GM21825 (cell line): ENCODE results near the gene LCE6A.

Source experiments
- ATAC-seq: cut with Tn5 transposase; IDR thresholded peaks from one replicate; pipeline ENCODE4 v1.9.1; 2021; ENCODE audit warnings: mild to moderate bottlenecking, moderate library complexity; ENCODE audit not compliant: unreplicated experiment

LCE6A gene, protein sequence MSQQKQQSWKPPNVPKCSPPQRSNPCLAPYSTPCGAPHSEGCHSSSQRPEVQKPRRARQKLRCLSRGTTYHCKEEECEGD

DNA sequence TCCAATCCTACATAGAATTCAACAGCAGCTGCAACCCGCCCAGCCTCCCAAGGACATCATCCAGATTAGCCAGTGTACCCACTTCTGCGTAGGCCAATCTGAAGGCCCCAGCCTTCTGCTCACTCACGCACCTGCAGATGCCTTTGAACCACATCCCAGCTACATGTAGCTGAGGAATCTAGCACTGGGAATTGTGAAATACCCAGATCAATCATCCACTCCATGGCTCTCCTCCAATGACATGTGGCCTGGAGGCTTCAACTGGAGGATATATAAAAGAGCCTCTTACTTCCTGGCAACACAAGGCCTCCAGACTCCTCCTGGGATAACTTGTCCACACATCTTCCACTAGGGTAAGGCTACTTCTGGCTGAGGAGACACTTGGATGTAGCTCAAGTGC, at the start of gene LCE6A:
Gene LCE6A, plus strand, starts transcription at position 301 of the 400 bp plus-strand sequence. CDS start 665 bp downstream, outside the sequence.
- no peak for ATAC-seq

DNA sequence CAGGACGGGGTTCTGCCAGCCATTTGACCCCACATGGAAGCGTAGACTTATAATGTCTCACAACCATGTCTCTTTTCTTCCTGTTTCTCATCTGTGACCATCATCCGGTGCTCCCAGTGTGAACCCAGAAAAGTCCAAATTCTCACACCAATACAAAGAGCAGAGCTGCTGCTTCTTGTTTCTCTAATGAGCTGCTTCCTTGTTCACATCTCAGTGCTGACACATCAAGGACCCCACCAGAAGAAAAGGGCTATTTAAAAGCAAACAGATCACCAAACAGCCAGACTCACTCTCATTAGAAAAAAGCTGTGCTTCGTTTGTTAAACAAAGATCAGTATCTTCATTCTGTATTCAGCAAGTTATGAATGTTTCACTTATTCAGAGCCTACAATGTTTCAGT, 47.0 kb upstream of the LCE6A start:
- no peak for ATAC-seq

DNA sequence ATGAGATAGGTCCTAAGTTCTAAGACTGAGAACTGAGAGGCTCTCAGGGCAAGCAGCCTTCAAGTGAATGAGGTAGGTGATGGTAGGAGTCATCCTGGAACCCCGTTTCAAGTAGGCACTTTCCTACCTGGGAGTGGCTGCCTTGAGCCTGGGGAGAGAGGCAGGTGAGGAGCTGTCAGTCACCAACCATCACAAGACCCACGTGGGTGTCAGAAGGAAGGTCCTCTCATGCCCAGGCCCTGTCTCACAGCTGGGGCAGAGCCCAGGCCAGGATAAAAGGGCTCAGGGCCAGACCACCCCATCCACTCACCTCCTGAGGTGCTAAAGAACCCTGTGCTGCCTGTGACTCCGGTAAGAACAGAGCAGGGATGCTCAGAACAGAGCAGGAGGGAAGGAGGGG, 46.2 kb upstream of the LCE6A start, which contains the start of gene LCE1D:
Gene LCE1D, plus strand, starts transcription at position 301 of the 400 bp plus-strand sequence. CDS start 1,074 bp downstream, outside the sequence.
- no peak for ATAC-seq

DNA sequence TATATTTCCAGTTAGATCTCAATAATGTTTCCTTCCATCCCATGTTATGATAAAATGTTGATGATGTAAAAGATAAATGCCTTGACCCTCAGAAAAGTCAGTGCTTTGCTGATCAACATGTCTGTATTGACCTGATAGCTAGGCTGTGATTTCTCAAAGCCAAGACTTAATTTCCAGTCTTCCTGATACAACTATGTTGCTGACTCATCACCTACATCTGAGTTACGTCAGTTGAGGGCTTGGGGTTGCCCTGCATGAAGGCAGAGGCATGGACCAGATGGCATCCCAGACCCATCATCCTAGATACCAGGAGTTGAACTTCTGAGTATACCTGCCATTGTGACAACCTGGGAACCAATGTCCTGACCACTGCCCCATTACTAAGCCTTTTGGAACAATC, 41.3 kb upstream of the LCE6A start:
- no peak for ATAC-seq

DNA sequence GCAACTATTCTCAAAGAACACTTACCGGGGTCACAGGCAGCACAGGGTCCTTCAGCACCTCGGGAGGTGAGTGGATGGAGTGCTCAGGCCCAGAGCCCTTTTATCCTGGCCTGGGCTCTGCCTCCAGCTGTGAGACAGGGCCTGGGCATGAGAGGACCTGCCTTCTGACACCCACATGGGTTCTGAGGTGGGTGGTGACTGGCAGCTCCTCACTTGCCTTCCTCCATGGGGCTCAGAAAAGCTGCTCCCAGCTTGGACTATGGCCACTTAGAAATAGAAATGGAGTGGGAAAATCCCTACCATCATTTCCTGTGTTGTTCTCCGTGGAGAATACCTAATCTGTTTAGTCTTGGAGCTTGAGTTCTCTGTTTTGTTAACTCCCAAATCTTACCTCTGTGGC, 36.1 kb upstream of the LCE6A start, which contains the start of gene LCE1C:
Gene LCE1C, minus strand, starts transcription at position 76 of the 400 bp plus-strand sequence. CDS start 1,173 bp downstream, outside the sequence.
- no peak for ATAC-seq

DNA sequence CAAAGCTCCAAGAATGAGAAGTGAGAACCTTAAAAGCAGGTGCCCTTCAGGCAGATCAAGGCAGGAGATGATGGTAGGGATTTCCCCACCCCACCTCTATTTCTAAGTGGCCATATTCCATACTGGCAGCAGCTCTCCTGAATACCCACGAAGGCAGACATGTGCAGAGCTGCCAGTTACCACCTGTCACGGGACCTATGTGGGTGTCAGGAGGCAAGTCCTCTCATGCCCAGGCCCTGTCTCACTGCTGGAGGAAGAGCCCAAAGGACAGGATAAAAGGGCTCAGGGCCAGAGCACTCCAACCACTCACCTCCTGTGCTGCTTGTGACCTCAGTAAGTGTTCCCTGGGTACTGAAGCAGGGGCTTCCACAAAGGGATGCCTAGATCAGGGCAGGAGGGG, 31.6 kb upstream of the LCE6A start:
- no peak for ATAC-seq

DNA sequence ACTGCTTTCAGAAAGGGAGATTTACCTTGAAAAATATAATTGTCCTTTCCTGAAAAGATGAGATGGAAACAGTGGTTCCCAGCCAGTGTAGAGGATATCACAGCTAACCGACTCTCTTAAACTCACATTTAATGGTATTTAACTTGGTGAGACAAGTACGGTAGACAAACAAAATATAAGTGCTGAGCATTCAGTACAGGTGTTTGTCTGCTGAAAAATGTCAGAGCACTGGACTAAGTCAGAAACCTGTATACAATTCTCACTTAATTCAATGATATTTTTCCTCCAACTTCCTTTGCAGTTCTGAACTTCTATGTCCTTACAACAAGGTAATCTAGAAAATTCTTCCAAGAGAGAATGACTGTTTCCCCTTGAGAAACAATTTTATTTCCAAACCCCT, 31.0 kb upstream of the LCE6A start, which contains the start of gene LCE1B:
Gene LCE1B, plus strand, starts transcription at position 301 of the 400 bp plus-strand sequence. CDS start 476 bp downstream, outside the sequence.
- ATAC-seq, result no peak

DNA sequence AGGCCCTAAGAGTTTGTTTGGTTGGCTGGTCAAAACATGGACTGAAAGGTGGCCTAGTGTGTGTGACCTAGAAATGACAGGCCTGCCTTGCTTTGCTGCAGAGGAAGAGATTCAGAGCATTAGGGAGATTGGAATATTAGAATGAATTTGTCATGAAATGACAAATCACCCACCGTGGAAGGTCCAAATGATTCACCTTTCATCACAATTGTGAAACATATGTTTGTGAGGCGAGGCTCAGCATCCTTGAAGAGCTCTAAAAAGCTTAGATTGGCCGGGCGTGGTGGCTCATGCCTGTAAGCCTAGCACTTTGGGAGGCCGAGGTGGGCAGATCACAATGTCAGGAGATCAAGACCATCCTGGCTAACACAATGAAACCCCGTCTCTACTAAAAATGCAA, 25.3 kb upstream of the LCE6A start:
- ATAC-seq, result no peak

DNA sequence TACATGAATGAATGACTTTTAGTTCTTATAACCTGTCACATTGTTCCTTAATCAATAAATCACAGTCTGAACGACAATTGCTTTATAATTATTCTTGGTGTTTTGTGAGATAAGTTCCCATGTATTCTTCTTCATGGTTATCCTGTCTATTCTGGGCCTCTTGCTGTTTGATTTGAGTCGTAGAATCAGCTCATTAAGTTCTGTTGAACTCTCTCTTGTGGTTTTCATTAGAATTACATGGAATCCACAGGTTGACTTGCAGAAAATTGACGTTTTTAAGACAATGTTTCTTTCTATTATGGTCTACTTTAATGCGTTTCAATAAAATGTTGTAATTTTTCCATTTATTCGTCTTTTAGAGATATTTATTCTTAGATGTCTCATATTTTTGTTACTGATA, 19.4 kb upstream of the LCE6A start:
- no peak for ATAC-seq

DNA sequence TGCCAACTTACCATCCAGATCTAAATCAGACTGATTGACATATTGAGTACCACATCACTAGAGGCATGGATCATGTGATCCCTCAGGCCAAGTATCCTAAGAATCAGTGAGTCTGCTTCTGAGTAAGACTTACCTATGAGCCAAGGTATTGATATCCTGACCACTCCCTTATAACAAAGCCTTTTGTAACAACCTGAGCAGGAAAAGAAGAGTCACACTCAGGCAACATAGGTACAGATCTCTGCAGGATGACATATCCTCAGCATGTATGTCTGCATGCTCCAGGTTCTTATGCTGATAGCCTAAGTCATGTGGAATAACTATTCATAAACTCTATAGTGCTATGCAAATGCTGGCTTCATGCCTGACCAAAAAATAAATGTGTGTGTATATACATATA, 17.7 kb upstream of the LCE6A start:
- ATAC-seq, result no peak

DNA sequence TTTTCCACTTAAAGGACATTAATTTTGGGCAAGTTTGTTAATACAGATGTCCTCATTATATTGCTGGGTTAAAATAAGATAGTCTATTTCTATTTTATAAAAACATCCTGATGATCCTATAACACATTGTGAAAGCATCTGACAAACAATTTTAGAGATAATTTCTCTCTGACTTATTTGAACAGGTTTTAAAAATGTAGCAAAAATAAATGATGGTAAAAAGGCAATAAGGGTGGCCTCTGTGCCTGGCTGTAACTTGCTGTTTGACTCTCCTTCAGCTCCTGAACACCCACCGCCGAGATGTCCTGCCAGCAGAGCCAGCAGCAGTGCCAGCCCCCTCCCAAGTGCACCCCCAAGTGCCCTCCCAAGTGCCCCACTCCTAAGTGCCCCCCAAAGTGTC, 15.5 kb upstream of the LCE6A start, which contains the start of gene LCE1A:
Gene LCE1A, plus strand, starts transcription at position 301 of the 400 bp plus-strand sequence. Its CDS starts 0 bp downstream, at position 301.
- ATAC-seq, result no peak

DNA sequence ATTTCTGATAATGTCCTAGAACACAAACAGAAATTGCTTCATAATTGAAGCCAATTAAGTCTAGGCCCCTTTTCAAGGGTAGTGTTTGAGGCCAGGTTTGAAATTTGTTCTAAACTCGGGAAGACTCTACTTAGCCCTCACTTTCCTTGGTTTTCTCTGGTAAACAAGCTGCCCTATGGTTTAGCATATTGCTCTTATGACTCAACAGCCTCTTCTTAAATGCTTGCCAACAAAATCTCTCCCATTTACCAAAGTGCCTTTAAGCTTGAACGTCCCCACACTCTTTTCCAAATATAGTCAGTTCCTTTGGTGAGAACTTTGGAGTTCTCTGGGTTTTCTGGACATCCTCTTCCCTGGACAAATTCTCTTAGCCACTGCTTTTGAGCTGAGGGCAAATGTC, 5.8 kb upstream of the LCE6A start:
- no peak for ATAC-seq

DNA sequence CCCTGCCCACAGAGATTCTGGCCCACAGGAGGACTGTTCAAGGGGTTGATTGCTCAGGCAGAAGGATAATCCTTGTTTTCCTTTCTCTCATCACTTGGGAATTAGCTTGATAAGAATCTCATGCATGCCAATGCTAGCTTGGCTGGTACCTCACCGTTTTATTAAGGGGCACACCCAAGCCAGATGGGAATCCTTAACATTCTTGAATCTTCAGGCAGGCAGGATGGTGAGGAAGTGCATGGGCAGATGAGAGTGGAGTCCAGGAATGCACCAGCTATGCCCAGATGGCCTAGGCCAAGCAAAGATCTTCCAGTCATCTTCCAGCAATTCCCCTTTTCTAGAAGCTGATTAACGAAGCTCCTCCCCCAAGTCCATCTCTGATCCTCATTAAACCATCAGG, 13.0 kb downstream of the LCE6A start:
- no peak for ATAC-seq

DNA sequence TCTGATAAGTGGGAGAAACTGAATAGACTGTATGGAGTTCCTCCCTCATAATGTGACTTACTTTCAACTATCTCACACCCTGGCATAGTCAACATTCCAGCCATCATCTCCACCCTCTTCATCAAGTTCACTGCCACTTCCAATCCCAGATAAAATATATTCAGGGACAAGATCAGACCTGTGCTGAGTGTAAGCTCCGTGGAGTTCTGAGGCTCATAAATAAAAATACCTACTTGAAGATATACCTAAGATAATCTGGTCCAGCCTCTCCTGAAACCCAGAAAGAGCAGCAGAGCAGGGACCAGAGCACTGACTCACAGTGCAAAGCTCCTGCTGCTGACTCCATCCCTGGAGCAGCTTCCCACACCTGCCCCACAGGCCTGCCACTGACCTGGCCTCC, 15.4 kb downstream of the LCE6A start:
- ATAC-seq, result no peak

DNA sequence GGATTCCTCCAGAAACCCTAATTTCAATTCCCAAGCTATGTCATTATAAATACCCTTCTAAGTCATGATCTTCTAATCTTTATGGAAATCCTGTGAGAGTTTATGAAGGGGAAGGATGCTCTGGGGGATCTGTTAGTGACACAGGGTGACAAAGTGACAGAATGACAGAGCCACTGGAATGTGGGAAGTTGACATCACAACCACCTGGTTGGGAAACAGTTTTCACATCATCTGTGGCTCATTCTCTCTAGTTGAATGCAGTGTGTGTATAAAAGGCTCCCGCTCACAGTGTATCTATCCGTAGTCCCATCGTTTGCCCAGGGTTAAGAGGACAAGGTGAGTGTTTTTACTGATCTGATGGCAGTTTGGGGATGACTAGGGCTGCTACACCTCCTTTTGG, 17.0 kb downstream of the LCE6A start, which contains the start of gene LCE7A:
Gene LCE7A, plus strand, starts transcription at position 301 of the 400 bp plus-strand sequence. CDS start 702 bp downstream, outside the sequence.
- ATAC-seq, result no peak

DNA sequence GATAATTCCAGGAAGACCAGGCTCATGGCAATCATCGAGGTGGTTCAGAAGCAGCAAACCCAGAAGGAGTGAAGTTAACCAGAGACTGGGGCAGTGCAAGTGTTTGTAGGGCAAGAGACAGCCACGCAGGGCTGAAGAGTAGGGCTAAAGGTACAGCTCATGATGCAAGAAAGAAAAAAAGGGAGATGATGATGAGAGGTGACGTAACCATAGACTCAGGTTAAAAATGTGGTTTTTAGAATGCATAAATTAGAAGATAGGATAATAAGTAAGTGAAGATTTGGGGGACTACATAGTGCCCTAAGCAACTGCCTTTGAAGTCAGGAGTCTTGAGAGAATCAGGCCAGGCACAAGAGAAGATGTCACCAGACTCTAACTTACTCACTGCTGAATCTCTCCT, 17.5 kb downstream of the LCE6A start:
- ATAC-seq, result no peak

DNA sequence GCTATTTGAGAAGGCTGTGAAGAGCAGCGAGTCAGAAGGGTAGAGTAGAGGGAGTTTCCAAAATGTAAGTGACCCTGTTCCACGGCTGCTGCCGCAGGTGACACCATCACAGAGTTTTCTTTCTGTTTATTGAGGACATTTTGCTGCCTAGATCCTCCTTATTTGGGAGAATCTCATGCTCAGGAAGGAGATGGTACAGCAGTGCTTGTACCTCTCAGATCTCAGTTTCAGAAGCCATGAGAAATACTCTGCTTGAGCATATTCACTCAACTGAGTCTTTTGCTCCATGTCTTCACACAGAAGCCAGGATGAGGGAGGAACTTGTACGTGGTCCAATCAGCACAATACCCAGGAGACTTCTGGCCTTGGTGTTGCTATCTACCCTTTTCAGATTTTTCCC, 18.7 kb downstream of the LCE6A start:
- no peak for ATAC-seq

DNA sequence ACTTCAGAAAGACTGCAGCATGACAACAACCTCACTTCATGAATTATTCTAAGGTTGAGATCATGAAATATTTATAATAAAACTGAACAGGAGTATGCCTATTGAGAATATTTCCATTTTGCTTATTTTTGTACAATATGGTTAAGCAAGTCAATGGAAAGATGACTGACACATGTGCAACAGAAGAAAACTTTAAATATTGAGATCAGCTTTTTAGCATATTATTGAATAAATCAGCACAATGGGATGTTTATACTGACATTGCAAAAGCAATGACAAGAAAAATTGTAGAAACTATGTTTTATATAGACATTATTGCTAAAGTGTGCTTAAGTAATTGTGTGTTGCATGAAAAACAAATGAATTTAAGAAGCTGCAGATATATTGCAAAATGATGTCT, 21.8 kb downstream of the LCE6A start:
- ATAC-seq, result no peak

DNA sequence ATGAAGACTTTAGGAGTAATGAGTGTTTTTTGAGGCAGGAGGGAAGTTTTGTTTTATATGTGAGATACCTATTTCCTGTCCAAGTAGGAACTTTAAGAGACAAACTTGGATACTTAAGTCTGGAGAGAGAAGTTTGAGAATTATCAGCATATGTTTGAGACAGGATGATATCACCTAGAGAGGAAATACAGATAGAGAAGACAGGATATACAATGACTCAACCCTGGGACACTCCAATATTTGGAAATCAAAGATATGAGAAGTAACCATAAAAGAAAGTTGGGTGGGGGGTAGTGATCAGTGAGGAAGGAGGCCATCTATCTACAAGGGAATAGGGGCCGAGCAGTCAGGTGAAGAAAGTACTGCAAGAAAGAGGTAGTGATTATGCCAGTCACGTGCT, 23.7 kb downstream of the LCE6A start:
- ATAC-seq, result no peak

DNA sequence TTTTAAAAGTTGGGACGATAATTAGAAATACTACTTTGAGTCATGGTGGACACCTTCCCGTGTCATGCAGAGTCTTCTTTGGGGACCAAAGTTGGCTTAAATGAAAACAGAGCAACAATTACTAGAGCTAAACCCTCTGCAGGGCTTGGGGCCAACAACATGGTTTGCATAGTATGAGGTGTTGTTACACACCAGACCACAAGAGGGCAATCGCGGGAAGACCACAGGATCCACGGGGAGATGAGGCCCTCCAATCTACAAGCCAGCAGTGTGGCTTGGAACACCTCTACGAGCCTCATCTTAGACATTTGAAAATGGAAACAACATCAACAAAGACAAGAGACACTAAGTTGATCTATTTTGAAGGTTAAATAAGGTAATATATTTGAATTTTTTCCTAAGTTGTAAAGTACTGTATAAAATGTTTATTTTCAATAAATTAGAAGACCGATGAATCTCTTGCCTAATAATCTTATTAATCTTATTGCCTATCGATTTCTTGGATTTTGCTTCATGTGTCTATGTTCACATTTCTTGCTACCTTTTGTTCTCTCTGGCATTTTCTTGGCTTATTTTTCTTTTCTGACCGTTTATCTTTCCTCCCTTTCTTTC, 27.3 kb downstream of the LCE6A start:
- ATAC-seq, result no peak

DNA sequence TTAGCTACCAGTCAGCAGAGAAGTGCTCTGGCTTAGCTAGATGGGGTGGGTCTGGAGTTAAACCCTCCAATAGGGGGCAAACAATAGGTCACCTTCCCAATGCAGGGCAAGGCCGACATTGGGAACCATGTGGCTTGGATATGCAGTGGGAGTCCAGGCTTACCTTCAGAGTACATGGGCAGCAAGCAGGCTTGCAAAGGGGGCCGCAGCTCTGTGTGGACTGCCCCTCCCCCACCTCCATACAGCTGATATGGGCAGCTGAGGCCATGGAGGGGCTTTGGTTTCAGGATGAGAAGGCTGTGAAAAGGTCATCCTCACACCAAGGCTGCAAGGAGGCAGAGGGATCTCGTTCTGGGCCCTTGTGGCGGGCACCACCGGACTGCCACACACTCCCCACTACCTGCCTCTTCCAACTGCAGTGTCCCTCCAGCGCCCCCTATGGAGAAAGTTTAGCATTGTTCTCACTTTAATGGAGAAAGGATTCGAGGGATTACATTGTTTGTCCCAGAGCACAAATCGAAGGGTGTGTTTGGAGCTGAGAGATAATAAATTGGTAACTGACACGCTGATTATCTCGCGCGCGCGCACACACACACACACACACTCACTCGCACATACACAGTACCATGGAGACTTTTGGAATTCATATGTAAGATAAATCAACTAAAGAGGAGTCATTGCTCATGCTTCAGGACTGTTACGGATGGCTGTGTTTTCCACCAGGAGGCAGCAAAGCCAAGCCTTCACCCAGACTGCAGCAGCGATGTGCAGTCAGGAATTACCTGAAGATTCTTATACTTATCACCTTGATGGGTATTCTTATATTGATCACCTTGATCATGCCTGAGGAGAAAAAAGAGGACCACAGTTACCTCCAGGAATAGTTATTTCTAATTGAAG, 28.4 kb downstream of the LCE6A start:
- no peak for ATAC-seq

DNA sequence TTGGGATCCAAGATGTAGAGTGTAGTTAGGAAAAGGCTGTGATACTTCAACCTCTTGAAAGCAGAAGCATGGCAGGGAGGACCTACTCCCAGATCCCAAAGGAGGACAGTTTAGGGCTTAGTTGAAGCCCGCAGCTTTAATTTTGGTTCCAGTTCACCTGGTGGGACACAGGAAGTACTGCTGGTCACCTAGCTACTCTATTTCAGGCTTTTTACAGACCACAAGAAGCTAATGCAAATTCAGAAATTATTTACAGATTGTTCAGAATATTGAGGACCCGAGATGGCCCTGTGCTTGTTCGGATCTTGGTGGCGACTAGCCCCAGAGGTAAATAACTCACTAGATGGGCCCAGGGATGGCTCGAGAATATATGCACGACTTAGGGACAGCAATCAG, 29.1 kb downstream of the LCE6A start:
- no peak for ATAC-seq
